NCI-H524 treated with DMSO at 0.1 percent for 48 hours (cell line): Measurements from ENCODE around the gene MVP.
A peak's percentile ranks its signal among the peaks of the same experiment; 100 is the strongest.
"Not testable (repeated sequence)": the region's sequence is repeated elsewhere in the genome, so short reads cannot be mapped to it uniquely, and the experiment has no call there.

ENCODE experiments used
- DNase-seq: peaks from one replicate; lab custom pipeline; 2025; lab: John Stamatoyannopoulos, UW

MVP gene

GRCh38 chr16:29815032-29815721 is 5.1 kb upstream of the MVP start:
- DNase-seq, result no peak

- peak; percentile 96 for DNase-seq
Measured at GRCh38 chr16:29815793-29816693, 4.2 kb upstream of the MVP start, which contains the start of gene PAGR1. Gene PAGR1, plus strand, starts transcription at chr16:29816152. Its CDS starts 374 bp downstream, at chr16:29816526.

GRCh38 chr16:29816694-29817441 is 3.4 kb upstream of the MVP start:
- DNase-seq, result no peak

GRCh38 chr16:29818082-29818481 is 2.2 kb upstream of the MVP start:
- no peak for DNase-seq

GRCh38 chr16:29819506-29819905 is 756 bp upstream of the MVP start:
- no peak for DNase-seq

- DNase-seq, result no peak
Measured at GRCh38 chr16:29820730-29821642, 724 bp downstream of the MVP start.

- no peak for DNase-seq
Measured at GRCh38 chr16:29821643-29822115, 1.4 kb downstream of the MVP start.

GRCh38 chr16:29824589-29825144 is 4.4 kb downstream of the MVP start:
- no peak for DNase-seq

- DNase-seq, result peak; percentile 98
Measured at GRCh38 chr16:29825145-29826044, 5.1 kb downstream of the MVP start.

GRCh38 chr16:29826342-29826695 is 6.1 kb downstream of the MVP start:
- DNase-seq, result no peak

- DNase-seq, result no peak
Measured at GRCh38 chr16:29830774-29831173, 10.5 kb downstream of the MVP start.

- no peak for DNase-seq
Measured at GRCh38 chr16:29831490-29831889, 11.2 kb downstream of the MVP start.

GRCh38 chr16:29833219-29833618 is 13.0 kb downstream of the MVP start:
- not testable (repeated sequence) for DNase-seq

- no peak for DNase-seq
Measured at GRCh38 chr16:29834079-29834478, 13.8 kb downstream of the MVP start.

GRCh38 chr16:29835926-29836325 is 15.7 kb downstream of the MVP start:
- DNase-seq, result no peak

GRCh38 chr16:29836623-29837022 is 16.4 kb downstream of the MVP start:
- DNase-seq, result no peak

GRCh38 chr16:29837841-29838240 is 17.6 kb downstream of the MVP start:
- DNase-seq, result no peak

GRCh38 chr16:29839822-29840221 is 19.6 kb downstream of the MVP start:
- DNase-seq, result no peak

- no peak for DNase-seq
Measured at GRCh38 chr16:29840240-29840639, 20.0 kb downstream of the MVP start.

- no peak for DNase-seq
Measured at GRCh38 chr16:29841631-29842030, 21.4 kb downstream of the MVP start.
